Esophagus squamous epithelium (tissue), 5 donors: Measurements from ENCODE around the gene TSPAN18. TPM values are rescaled to one million over a fixed set of nuclear protein-coding genes. Genes with fewer than 3 reads are reported as not detected.

Experiments used
- DNase-seq: peaks from one replicate; lab custom pipeline; 2025; lab: John Stamatoyannopoulos, UW
- H3K27ac ChIP-seq, 4 donors: fragments of 200-600 bp; sonication (generic); one replicate each; pipeline ENCODE4 v1.5.1; 2016 to 2019; ENCODE audit warnings: mild to moderate bottlenecking in 1 of 4
- H3K27me3 ChIP-seq, 4 donors: fragments of 200-600 bp; sonication (generic); 1 replicate in 3 of 4; 2 replicates in 1 of 4; pipeline versions ENCODE4 v1.5.1 to v1.6.0; 2017 to 2021; ENCODE audit warnings: antibody characterized with exemption in 1 of 4
- H3K36me3 ChIP-seq, 3 donors: fragments of 200-600 bp; sonication (generic); one replicate each; pipeline ENCODE4 v1.5.1; 2016 to 2019
- H3K4me1 ChIP-seq, 3 donors: fragments of 200-600 bp; sonication (generic); one replicate each; pipeline ENCODE4 v1.5.1; 2017 to 2019
- H3K4me3 ChIP-seq, 4 donors: fragments of 200-600 bp; sonication (generic); 1 replicate in 3 of 4; 2 replicates in 1 of 4; pipeline ENCODE4 v1.5.1; 2016 to 2019; ENCODE audit warnings: mild to moderate bottlenecking in 2 of 4, moderate library complexity in 1 of 4
- H3K9me3 ChIP-seq, 3 donors: fragments of 200-600 bp; sonication (generic); one replicate each; pipeline ENCODE4 v1.5.1; 2016 to 2019
- CTCF ChIP-seq, 6 experiments: fragments of 450-650 bp in 4 of 6; fragments of 200-600 bp in 2 of 6; sonication (generic) in 2 of 6; IDR thresholded peaks; one replicate each; pipeline ENCODE4 v1.5.1; 2016 to 2019; ENCODE audit warnings: antibody characterized with exemption in 6 of 6, mild to moderate bottlenecking in 4 of 6, moderate library complexity in 4 of 6
- POLR2A ChIP-seq, 4 donors: fragments of 450-650 bp; IDR thresholded peaks; one replicate each; pipeline ENCODE4 v1.6.1; 2017; ENCODE audit warnings: antibody characterized with exemption in 4 of 4, mild to moderate bottlenecking in 4 of 4, moderate library complexity in 3 of 4
- WGBS, 2 donors: methylation state at CpG; one replicate each; pipeline ENCODE4 v1.1.5; 2018; 5-methylcytosine and 5-hydroxymethylcytosine counted together
- intact Hi-C: fragments of 100-400 bp; cut with DNase I; formaldehyde crosslinking; loops from one replicate; pipeline ENCODE4 v1.15.0; 2022
- total RNA-seq, 4 donors: library from RNA; depleted of rRNA; stranded (reverse); fragments of >200 nt; gene quantifications; one replicate each; pipeline ENCODE4 v1.1.0, GENCODE V29; 2016
- donor health status: DM: yes; HTN: yes; CAD: no.

TSPAN18 gene
- total RNA-seq, 4 donors from 2014 or later, result 0.80 to 4.4 (median 2.0) TPM

GRCh38 chr11:44752713-44753112 lies 26.0 kb downstream of the TSPAN18 start:
- 96 to 100% methylated on average over 1 of the region's 1 CpG for WGBS, 2 donors
- intact Hi-C loops, result no loop called here
- TF ChIP-seq CTCF (IDR thresholded peaks at IDR 0.05), result no peak
- TF ChIP-seq POLR2A (IDR thresholded peaks at IDR 0.05), result no peak
- Histone ChIP-seq H3K36me3 (no peaks in the 10 kb centered on the region), H3K27ac (peak overlapping the region in 3 of 4 donors; percentile 17 to 76 (median 71)), H3K27me3 (no peaks in the 10 kb centered on the region), H3K9me3 (no peaks in the 10 kb centered on the region), H3K4me1 (peaks cover 0 to 54% (median 11%) of the 10 kb centered on the region in 3 donors), H3K4me3 (no peak overlapping the region)
- DNase-seq, result no peak

- H3K27ac ChIP-seq, result peak overlapping the region; percentile 9 to 82 (median 46)
- no peak for DNase-seq
- peaks cover 0 to 12% (median 6%) of the 10 kb centered on the region in 3 donors for H3K9me3 ChIP-seq
- WGBS, 2 donors, result 42 to 47% methylated on average over 7 to 8 of the region's 8 CpGs
- H3K4me1 ChIP-seq, result peaks cover 0 to 43% (median 11%) of the 10 kb centered on the region in 3 donors
- H3K27me3 ChIP-seq, result no peaks in the 10 kb centered on the region
- H3K4me3 ChIP-seq, result no peak overlapping the region
- intact Hi-C loops, result no loop called here
- TF ChIP-seq POLR2A (IDR thresholded peaks at IDR 0.05), result no peak
- no peaks in the 10 kb centered on the region for H3K36me3 ChIP-seq
Observed at GRCh38 chr11:44753961-44754645, 27.3 kb downstream of the TSPAN18 start.

GRCh38 chr11:44754876-44755555 lies 28.3 kb downstream of the TSPAN18 start:
- Histone ChIP-seq H3K27ac (peak overlapping the region in 3 of 4 donors; percentile 17 to 82 (median 76)), H3K4me3 (no peak overlapping the region), H3K9me3 (peaks cover 0 to 12% (median 6%) of the 10 kb centered on the region in 3 donors), H3K4me1 (peaks cover 0 to 46% (median 11%) of the 10 kb centered on the region in 3 donors), H3K27me3 (no peaks in the 10 kb centered on the region), H3K36me3 (no peaks in the 10 kb centered on the region)
- TF ChIP-seq POLR2A (IDR thresholded peaks at IDR 0.05) (no peak), CTCF (IDR thresholded peaks at IDR 0.05) (no peak)
- WGBS, 2 donors, result 66 to 82% methylated on average over 2 to 5 of the region's 9 CpGs
- intact Hi-C loops, result no loop called here
- DNase-seq, result no peak

- Histone ChIP-seq H3K36me3 (no peaks in the 10 kb centered on the region), H3K4me3 (no peak overlapping the region), H3K4me1 (peaks cover 0 to 44% (median 16%) of the 10 kb centered on the region in 3 donors), H3K27me3 (no peaks in the 10 kb centered on the region), H3K9me3 (peaks cover 0 to 12% (median 6%) of the 10 kb centered on the region in 3 donors), H3K27ac (peak overlapping the region in 3 of 4 donors; percentile 42 to 82 (median 76))
- TF ChIP-seq CTCF (IDR thresholded peaks at IDR 0.05) (no peak), POLR2A (IDR thresholded peaks at IDR 0.05) (no peak)
- DNase-seq, result no peak
- intact Hi-C loops, result no loop called here
- WGBS, 2 donors, result 39 to 52% methylated on average over 4 to 6 of the region's 7 CpGs
Observed at GRCh38 chr11:44755556-44756523, 29.1 kb downstream of the TSPAN18 start.

- no peaks in the 10 kb centered on the region for H3K27me3 ChIP-seq
- WGBS, 2 donors, result 92 to 98% methylated on average over 4 of the region's 4 CpGs
- peaks cover 0 to 12% (median 6%) of the 10 kb centered on the region in 3 donors for H3K9me3 ChIP-seq
- no peaks in the 10 kb centered on the region for H3K36me3 ChIP-seq
- no peak overlapping the region for H3K4me3 ChIP-seq
- intact Hi-C loops, result no loop called here
- DNase-seq, result no peak
- TF ChIP-seq POLR2A (IDR thresholded peaks at IDR 0.05) (no peak), CTCF (IDR thresholded peaks at IDR 0.05) (no peak)
- peak overlapping the region in 1 of 4 donors; percentile 49 for H3K27ac ChIP-seq
- peaks cover 0 to 53% (median 21%) of the 10 kb centered on the region in 3 donors for H3K4me1 ChIP-seq
Observed at GRCh38 chr11:44758983-44759382, 32.2 kb downstream of the TSPAN18 start.
